Measurements from ENCODE around the gene ARHGAP31.

The ARHGAP31 gene

GRCh38 chr3:119296727-119297122 lies 2.5 kb downstream of the ARHGAP31 start:
- no peak overlapping the region for H3K27ac ChIP-seq
- TF ChIP-seq, protein P1, sequence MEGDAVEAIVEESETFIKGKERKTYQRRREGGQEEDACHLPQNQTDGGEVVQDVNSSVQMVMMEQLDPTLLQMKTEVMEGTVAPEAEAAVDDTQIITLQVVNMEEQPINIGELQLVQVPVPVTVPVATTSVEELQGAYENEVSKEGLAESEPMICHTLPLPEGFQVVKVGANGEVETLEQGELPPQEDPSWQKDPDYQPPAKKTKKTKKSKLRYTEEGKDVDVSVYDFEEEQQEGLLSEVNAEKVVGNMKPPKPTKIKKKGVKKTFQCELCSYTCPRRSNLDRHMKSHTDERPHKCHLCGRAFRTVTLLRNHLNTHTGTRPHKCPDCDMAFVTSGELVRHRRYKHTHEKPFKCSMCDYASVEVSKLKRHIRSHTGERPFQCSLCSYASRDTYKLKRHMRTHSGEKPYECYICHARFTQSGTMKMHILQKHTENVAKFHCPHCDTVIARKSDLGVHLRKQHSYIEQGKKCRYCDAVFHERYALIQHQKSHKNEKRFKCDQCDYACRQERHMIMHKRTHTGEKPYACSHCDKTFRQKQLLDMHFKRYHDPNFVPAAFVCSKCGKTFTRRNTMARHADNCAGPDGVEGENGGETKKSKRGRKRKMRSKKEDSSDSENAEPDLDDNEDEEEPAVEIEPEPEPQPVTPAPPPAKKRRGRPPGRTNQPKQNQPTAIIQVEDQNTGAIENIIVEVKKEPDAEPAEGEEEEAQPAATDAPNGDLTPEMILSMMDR (IDR thresholded peaks at IDR 0.05; ENCODE audit: low read depth, low read length, missing control alignments) = no peak
- DNase-seq = no peak
- in situ Hi-C loops (cut with HindIII; ENCODE audit: low pct_ligation_motif_present, low sequenced_read_pairs) = no loop called here
- peak overlapping the region; percentile 85 for H3K4me3 ChIP-seq (ENCODE audit: low read depth, low read length)
- H3K27me3 ChIP-seq (replicated peaks) = no peaks in the 10 kb centered on the region
- H3K36me3 ChIP-seq (replicated peaks) = peaks cover 8% of the 10 kb centered on the region

- Histone ChIP-seq H3K36me3 (replicated peaks) (peaks cover 8% of the 10 kb centered on the region), H3K27ac (peak overlapping the region; percentile 17), H3K4me3 (ENCODE audit: low read depth, low read length) (no peak overlapping the region), H3K27me3 (replicated peaks) (no peaks in the 10 kb centered on the region)
- TF ChIP-seq, protein P1 (IDR thresholded peaks at IDR 0.05; ENCODE audit: low read depth, low read length, missing control alignments) = no peak
- peak; percentile 51 for DNase-seq
- in situ Hi-C loops (cut with HindIII; ENCODE audit: low pct_ligation_motif_present, low sequenced_read_pairs) = no loop called here
Measured at GRCh38 chr3:119297169-119297568, 3.0 kb downstream of the ARHGAP31 start.

GRCh38 chr3:119298565-119298941 lies 4.4 kb downstream of the ARHGAP31 start:
- TF ChIP-seq, protein P1 (IDR thresholded peaks at IDR 0.05; ENCODE audit: low read depth, low read length, missing control alignments) = no peak
- no peak overlapping the region for H3K27ac ChIP-seq
- H3K4me3 ChIP-seq (ENCODE audit: low read depth, low read length) = no peak overlapping the region
- no peak for DNase-seq
- no peaks in the 10 kb centered on the region for H3K27me3 ChIP-seq (replicated peaks)
- peaks cover 9% of the 10 kb centered on the region for H3K36me3 ChIP-seq (replicated peaks)
- in situ Hi-C loops (cut with HindIII; ENCODE audit: low pct_ligation_motif_present, low sequenced_read_pairs) = no loop called here

DNA sequence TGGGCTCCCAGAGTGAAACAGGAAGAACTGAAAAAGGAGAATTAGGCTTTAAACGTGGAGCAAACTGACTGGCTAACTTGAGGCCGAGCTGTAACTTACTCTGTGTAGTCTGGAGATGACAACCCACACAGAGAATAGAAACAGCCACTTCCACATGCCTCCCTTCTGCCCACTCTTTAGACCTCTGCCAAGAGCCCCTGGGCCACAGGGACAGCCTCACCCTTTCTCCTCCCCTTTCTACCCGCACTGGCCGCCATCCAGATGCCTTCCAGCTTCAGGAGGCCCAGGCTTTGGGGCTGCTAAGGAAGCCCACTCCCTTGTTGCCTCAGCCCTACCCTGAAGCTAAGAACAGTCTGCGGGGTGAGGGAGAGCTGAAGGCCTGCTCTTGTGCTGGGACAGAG lies 6.8 kb downstream of the ARHGAP31 start:
- no peak for DNase-seq
- H3K4me3 ChIP-seq (ENCODE audit: low read depth, low read length) = no peak overlapping the region
- H3K27ac ChIP-seq = no peak overlapping the region
- in situ Hi-C loops (cut with HindIII; ENCODE audit: low pct_ligation_motif_present, low sequenced_read_pairs) = no loop called here
- H3K27me3 ChIP-seq (replicated peaks) = no peaks in the 10 kb centered on the region
- peaks cover 9% of the 10 kb centered on the region for H3K36me3 ChIP-seq (replicated peaks)
- TF ChIP-seq, protein P1 (IDR thresholded peaks at IDR 0.05; ENCODE audit: low read depth, low read length, missing control alignments) = no peak

GRCh38 chr3:119301662-119302061 lies 7.5 kb downstream of the ARHGAP31 start:
- Histone ChIP-seq H3K36me3 (replicated peaks) (peaks cover 9% of the 10 kb centered on the region), H3K27ac (no peak overlapping the region), H3K4me3 (ENCODE audit: low read depth, low read length) (no peak overlapping the region), H3K27me3 (replicated peaks) (no peaks in the 10 kb centered on the region)
- TF ChIP-seq, protein P1 (IDR thresholded peaks at IDR 0.05; ENCODE audit: low read depth, low read length, missing control alignments) = no peak
- in situ Hi-C loops (cut with HindIII; ENCODE audit: low pct_ligation_motif_present, low sequenced_read_pairs) = no loop called here
- DNase-seq = no peak

Data from brain microvascular endothelial cell (primary cell).